GM12878 (cell line): ENCODE results near the gene GUCY1A1. TPM values are rescaled to one million over a fixed set of nuclear protein-coding genes. Genes with fewer than 3 reads are reported as not detected.

Experiments used
- ATAC-seq: fragments of 200-7000 bp; cut with Tn5 transposase; 3 replicates; pipeline ENCODE4 v1.9.1; 2020; ENCODE audit warnings: mild to moderate bottlenecking, moderate library complexity
- BruUV-seq: library from RNA; stranded (reverse); fragments of 400-500 nt; replicated peaks from 2 replicates; lab custom pipeline; 2021; lab: Mats Ljungman, UMichigan
- CTCF ChIA-PET: fragments of 300-600 bp; sonication (Branson Sonifier 250); formaldehyde crosslinking; extraction: SDS; loops from one replicate; lab custom pipeline; 2021; ENCODE audit warnings: inconsistent platforms; lab: Yijun Ruan, JAX
- POLR2A ChIA-PET: fragments of 350-600 bp; formaldehyde crosslinking; extraction: SDS; loops from one replicate; lab custom pipeline; 2021; ENCODE audit warnings: inconsistent platforms; lab: Charles Lee
- RAD21 ChIA-PET: fragments of 300-600 bp; sonication (Branson Sonifier 250); formaldehyde crosslinking; loops from one replicate; lab custom pipeline; 2023; ENCODE audit warnings: antibody characterized with exemption; ENCODE audit not compliant: unreplicated experiment; lab: Charles Lee
- SMC1A ChIA-PET: fragments of 300-600 bp; sonication (Branson Sonifier 250); formaldehyde crosslinking; loops from one replicate; lab custom pipeline; 2023; ENCODE audit not compliant: unreplicated experiment, uncharacterized antibody; lab: Charles Lee
- DNase-seq: peaks from one replicate; pipeline ENCODE4 v3.0.0-alpha.2; 2011; ENCODE audit warnings: low read depth, low spot score
- FAIRE-seq: peaks from 3 replicates; lab custom pipeline; 2011; peaks lifted over from hg19 to GRCh38; lab: Jason Lieb, UNC
- H2AFZ ChIP-seq: 2 replicates; pipeline ENCODE4 v1.6.0; 2011; ENCODE audit warnings: low read depth, low read length, control low read depth; ENCODE audit not compliant: control insufficient read depth
- H3K27ac ChIP-seq: 2 replicates; pipeline ENCODE4 v1.5.1; 2011; ENCODE audit warnings: control low read depth; ENCODE audit not compliant: control insufficient read depth, insufficient read depth
- H3K27me3 ChIP-seq, 2 experiments: replicated peaks in 1 of 2; 2 replicates each; pipeline versions ENCODE4 v1.6.0 to v1.6.1; 2011; ENCODE audit warnings: low read length in 1 of 2; ENCODE audit not compliant: control insufficient read depth in 2 of 2, insufficient read depth in 2 of 2
- H3K36me3 ChIP-seq, 2 experiments: 2 replicates each; pipeline ENCODE4 v1.5.1; 2011; ENCODE audit warnings: low read length in 1 of 2; ENCODE audit not compliant: control insufficient read depth in 2 of 2, insufficient read depth in 2 of 2
- H3K4me1 ChIP-seq: 2 replicates; pipeline ENCODE4 v1.6.1; 2011; ENCODE audit warnings: mild to moderate bottlenecking, low read length, moderate library complexity, mixed read lengths; ENCODE audit not compliant: control insufficient read depth, insufficient read depth
- H3K4me2 ChIP-seq: 2 replicates; pipeline ENCODE4 v1.6.0; 2011; ENCODE audit warnings: control low read depth; ENCODE audit not compliant: control insufficient read depth, insufficient read depth
- H3K4me3 ChIP-seq: fragments of 200-600 bp; sonication (generic); 2 replicates; pipeline ENCODE4 v1.5.1; 2016
- H3K79me2 ChIP-seq: 2 replicates; pipeline ENCODE4 v1.6.0; 2011; ENCODE audit warnings: low read length; ENCODE audit not compliant: control insufficient read depth, insufficient read depth
- H3K9ac ChIP-seq: 2 replicates; pipeline ENCODE4 v1.8.0; 2011; ENCODE audit warnings: low read length, control low read depth, mixed read lengths; ENCODE audit not compliant: control insufficient read depth, insufficient read depth
- H3K9me3 ChIP-seq: replicated peaks from 3 replicates; pipeline ENCODE4 v1.5.1; 2011; ENCODE audit warnings: mild to moderate bottlenecking, low read length; ENCODE audit not compliant: control insufficient read depth, insufficient read depth
- H4K20me1 ChIP-seq: 2 replicates; pipeline ENCODE4 v1.6.0; 2011; ENCODE audit not compliant: control insufficient read depth, insufficient read depth
- MEF2B ChIP-seq: fragments of 450-650 bp; IDR thresholded peaks from 2 replicates; pipeline ENCODE4 v1.6.1; 2018; ENCODE audit warnings: mild to moderate bottlenecking, moderate library complexity; ENCODE audit not compliant: partially characterized antibody, poor library complexity, severe bottlenecking
- MTA2 ChIP-seq: fragments of 450-650 bp; IDR thresholded peaks from 2 replicates; pipeline ENCODE4 v1.6.1; 2016; ENCODE audit warnings: low read depth, mild to moderate bottlenecking, moderate library complexity
- SIN3A ChIP-seq: IDR thresholded peaks from 2 replicates; pipeline ENCODE4 v1.6.1; 2012; ENCODE audit warnings: low read depth, low read length, improper control_type of control experiment
- SUZ12 ChIP-seq: fragments of 200-600 bp; sonication (generic); IDR thresholded peaks from one replicate; pipeline ENCODE4 v1.6.1; 2018; ENCODE audit warnings: antibody characterized with exemption, mild to moderate bottlenecking; ENCODE audit not compliant: unreplicated experiment
- YBX1 ChIP-seq: fragments of 450-650 bp; IDR thresholded peaks from 2 replicates; pipeline ENCODE4 v1.6.1; 2016; ENCODE audit warnings: antibody characterized with exemption
- WGBS: methylation state at CpG from one replicate; pipeline ENCODE4 v1.1.6; 2016; ENCODE audit warnings: low lambda C conversion rate; ENCODE audit not compliant: insufficient replicate concordance, insufficient coverage; ENCODE audit errors: missing lambda C conversion rate; 5-methylcytosine and 5-hydroxymethylcytosine counted together
- in situ Hi-C: fragments of 300-500 bp; cut with MboI; formaldehyde crosslinking; loops from 9 replicates; pipeline ENCODE4 v1.14.3; 2018; ENCODE audit warnings: mixed read lengths
- intact Hi-C: fragments of 100-400 bp; cut with micrococcal nuclease; formaldehyde crosslinking; loops from one replicate; pipeline ENCODE4 v1.14.2; 2022; ENCODE audit not compliant: unreplicated experiment
- polyA plus RNA-seq, 11 experiments: library from polyadenylated mRNA; depleted of rRNA in 4 of 11; unstranded in 6 of 11; stranded (reverse) in 5 of 11; fragments of >200 nt; fragmentation: Nextera tagmentation in 4 of 11; fragmentation: Illumina TruSeq in 1 of 11; extraction: Ambion mirVana in 4 of 11; extraction: Trizol in 1 of 11; gene quantifications; 1 replicate in 1 of 11; 2 replicates in 10 of 11; pipeline versions ENCODE4 v1.2.1 to v1.2.3, GENCODE V29; 2011 to 2016; ENCODE audit warnings: inconsistent platforms in 2 of 11, missing spikeins in 2 of 11, low read depth in 1 of 11
- total RNA-seq, 4 experiments: library from RNA; depleted of rRNA in 3 of 4; stranded (reverse); fragments of >200 nt in 3 of 4; fragmentation: Illumina TruSeq in 1 of 4; extraction: Trizol in 1 of 4; gene quantifications; 2 replicates each; pipeline versions ENCODE4 v1.2.1 to v1.2.3, GENCODE V29; 2013 to 2021

Gene GUCY1A1
- total and polyA plus RNA-seq, 10 of the 15 experiments (the other 5 are each of a cell fraction or from before 2014, with no cell fraction given) = 0.44 to 22.6 (median 0.55) TPM

- DNase-seq (no peak), FAIRE-seq (no peak), ATAC-seq (peak; percentile 71)
- no peaks in the 10 kb centered on the region for H3K9me3 ChIP-seq
- ChIA-PET CTCF (interaction anchor here (1.1 to 1.7 kb wide), 7 partner anchors 9 to 138 kb away, joined by 3 to 6 read pairs (median 4); partner anchors contain the start of gene GUCY1B1), POLR2A (interaction anchor here (1.1 to 2.8 kb wide), 13 partner anchors 8 to 224 kb away, joined by 3 to 16 read pairs (median 5); partner anchors contain the start of gene GUCY1B1), SMC1A (interaction anchor here (0.8 to 6.2 kb wide), 18 partner anchors 8 to 138 kb away, joined by 3 to 57 read pairs (median 5); partner anchors contain the start of gene GUCY1B1), RAD21 (interaction anchor here (0.6 to 6.3 kb wide), 29 partner anchors 7 to 299 kb away, joined by 3 to 55 read pairs (median 5); partner anchors contain the start of genes CTSO and GUCY1B1)
- H3K4me1 ChIP-seq = no peaks in the 10 kb centered on the region; the same call in 1 of the 2 replicates
- H3K27ac ChIP-seq = no peak overlapping the region
- H3K79me2 ChIP-seq = no peaks in the 10 kb centered on the region
- H3K4me3 ChIP-seq = peak overlapping the region; percentile 41
- peaks cover 4 to 21% of the 10 kb centered on the region in 2 experiments; a peak in 3 of 4 replicates for H3K27me3 ChIP-seq
- H3K4me2 ChIP-seq = peak overlapping the region; percentile 92
- intact Hi-C loops = loop anchor here (5.0 kb wide), 2 partner anchors 90 to 285 kb away; partner anchors contain the start of genes CTSO and GUCY1B1
- no peaks in the 10 kb centered on the region for H4K20me1 ChIP-seq
- H3K9ac ChIP-seq = no peak overlapping the region
- WGBS = 2% methylated on average over 21 of the region's 27 CpGs
- BruUV-seq = no TSS peak
- H2AFZ ChIP-seq = peak overlapping the region; percentile 65
- in situ Hi-C loops = no loop called here
- H3K36me3 ChIP-seq = no peaks in the 10 kb centered on the region
- TF ChIP-seq MTA2 = 0 out of 2 replicates have a peak, but pooled peaks have one; percentile 13
- no peak for TF ChIP-seq SIN3A
- TF ChIP-seq MEF2B = peak; percentile 99
- peak; percentile 86; the same call in 1 of the 2 replicates for TF ChIP-seq YBX1
- TF ChIP-seq SUZ12 = peak; percentile 72
Observed at GRCh38 chr4:155667222-155667567, 547 bp downstream of the GUCY1A1 start.
